Measurements from ENCODE around the gene ARHGEF37.
"Not testable (repeated sequence)": the region's sequence is repeated elsewhere in the genome, so short reads cannot be mapped to it uniquely, and the experiment has no call there.

Gene ARHGEF37, protein sequence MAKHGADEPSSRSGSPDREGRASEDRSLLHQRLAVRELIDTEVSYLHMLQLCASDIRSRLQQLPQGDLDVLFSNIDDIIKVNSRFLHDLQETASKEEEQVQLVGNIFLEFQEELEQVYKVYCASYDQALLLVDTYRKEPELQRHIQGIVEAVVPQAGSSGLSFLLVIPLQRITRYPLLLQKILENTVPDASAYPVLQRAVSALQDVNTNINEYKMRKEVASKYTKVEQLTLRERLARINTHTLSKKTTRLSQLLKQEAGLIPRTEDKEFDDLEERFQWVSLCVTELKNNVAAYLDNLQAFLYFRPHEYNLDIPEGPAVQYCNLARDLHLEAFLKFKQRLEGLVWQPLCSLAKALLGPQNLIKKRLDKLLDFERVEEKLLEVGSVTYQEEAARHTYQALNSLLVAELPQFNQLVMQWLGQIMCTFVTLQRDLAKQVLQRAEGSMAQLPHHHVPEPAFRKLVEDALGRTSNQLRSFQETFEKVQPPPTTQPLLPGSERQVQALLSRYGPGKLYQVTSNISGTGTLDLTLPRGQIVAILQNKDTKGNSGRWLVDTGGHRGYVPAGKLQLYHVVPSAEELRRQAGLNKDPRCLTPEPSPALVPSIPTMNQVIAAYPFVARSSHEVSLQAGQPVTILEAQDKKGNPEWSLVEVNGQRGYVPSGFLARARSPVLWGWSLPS

DNA sequence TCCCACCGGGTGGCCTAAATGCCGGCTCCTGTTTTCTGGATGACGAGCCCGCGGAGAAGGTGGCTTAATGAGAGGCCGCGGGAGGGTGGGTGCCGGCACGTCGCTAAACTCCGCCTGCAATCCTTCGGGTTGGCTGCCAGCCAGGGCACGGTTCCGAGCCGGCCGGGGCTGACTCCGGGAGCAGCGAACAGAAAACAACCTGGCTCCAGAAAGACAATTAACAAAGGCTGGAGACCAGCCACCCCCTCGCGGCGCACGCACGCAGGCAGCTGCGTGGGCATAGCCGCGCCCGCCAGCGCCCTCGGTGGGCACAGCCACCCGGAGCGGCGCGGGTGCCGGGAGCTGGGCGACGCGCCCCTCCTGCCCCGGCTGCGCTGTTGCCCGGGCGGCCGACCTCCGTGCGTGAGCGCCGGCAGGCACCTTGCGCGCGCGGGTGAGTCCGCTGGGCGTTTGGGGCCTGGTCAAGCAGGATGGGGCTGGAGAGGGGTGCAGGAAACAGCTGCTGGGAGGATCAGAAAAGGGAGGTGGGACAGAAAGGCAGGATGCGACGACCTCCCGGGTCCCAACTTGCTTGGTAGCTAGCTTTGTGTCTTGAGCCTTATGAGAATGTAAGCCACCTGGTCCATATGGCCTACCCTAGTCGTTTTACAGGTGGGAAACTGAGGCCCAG lies at the start of gene ARHGEF37:
Gene ARHGEF37, plus strand, starts transcription at position 307 of the 670 bp plus-strand sequence. CDS start 16,272 bp downstream, outside the sequence.
- peak; percentile 67 for DNase-seq

DNA sequence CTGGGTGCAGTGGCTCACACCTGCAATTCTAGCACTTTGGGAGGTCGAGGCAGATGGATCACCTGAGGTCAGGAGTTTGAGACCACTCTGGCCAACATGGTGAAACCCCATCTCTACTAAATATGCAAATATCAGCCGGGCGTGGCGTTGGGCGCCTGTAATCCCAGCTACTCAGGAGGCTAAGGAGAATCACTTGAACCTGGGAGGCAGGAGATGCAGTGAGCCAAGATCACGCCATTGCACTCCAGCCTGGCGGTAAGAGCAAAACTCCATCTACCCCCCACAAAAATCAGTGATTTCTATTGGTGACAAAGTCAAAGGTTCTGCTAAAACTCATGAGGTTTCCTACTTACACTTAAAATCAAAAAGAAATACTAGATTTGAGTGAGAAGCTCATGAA lies 48.9 kb upstream of the ARHGEF37 start:
- no peak for DNase-seq

DNA sequence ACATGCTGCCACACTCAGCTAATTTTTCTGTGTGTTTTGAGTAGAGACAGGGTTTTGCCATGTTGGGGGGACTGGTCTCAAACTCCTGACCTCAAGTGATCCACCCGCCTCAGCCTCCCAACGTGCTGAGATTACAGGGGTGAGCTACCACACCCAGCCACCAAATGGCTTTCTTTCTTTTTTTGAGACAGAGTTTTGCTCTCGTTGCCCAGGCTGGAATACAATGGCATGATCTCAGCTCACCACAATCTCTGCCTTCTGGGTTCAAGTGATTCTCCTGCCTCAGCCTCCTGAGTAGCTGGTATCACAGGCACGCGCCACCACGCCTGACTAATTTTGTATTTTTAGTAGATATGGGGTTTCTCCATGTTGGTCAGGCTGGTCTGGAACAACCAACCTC lies 45.5 kb upstream of the ARHGEF37 start:
- not testable (repeated sequence) for DNase-seq

DNA sequence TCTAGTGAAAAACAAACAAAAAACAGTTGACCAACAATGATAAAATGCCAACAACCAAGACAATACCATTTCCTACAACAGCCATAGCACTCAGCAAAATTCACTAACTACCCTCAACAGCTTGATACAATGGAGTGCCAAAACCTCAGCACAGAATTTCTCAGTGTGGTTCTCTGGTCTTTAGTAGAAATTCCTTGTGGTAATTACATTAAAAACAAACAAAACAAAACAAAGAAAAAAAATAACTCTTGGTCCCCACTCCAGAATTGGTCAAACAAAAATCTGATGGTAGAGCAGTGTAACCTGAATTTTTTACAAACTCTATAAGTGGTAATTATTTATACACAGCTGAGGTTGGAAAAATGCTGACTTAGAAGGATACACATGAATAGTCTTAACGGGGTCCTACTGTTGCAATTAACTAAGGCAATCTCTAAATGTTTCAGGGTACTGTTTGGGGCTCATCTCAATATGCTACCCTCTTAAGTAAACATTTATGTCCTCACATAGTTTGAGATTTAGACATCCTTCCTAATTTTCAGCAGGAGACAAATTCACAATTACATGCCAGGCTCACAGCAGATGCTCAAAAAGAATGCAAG lies 43.8 kb upstream of the ARHGEF37 start:
- DNase-seq, result no peak

DNA sequence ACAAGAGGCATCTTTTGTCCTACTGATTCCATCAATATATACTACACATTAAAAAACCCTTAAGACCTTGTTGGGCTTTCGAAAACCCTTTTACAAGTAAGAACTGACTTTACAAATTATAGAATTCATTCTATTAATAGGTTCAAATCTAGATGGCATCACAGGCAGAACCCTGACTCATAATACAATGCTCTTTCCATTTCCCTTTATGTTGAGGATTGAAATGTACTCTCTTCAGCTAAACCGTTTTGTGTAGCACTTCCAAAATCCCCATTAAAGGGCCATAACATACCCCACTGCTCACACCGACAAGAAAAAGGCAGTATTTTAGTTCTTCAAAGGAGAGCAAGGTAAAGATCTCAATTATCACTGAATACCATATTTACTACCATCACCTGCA lies 41.2 kb upstream of the ARHGEF37 start:
- DNase-seq, result no peak

DNA sequence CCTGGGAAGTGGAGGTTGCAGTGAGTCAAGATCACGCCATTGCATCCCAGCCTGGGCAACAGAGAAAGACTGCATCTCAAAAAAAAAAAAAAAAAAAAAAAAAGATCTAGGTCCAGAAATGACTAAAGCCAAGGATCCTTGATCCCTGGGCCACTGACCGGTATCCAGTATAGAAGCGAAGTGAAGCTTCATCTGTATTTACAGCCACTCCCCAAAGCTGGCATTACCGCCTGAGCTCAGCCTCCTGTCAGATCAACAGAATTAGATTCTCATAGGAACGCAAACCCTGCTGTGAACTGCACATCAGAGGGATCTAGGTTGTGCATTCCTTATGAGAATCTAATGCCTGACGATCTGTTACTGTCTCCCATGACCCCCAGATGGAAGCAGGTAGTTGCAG lies 39.4 kb upstream of the ARHGEF37 start:
- DNase-seq, result peak; percentile 22

DNA sequence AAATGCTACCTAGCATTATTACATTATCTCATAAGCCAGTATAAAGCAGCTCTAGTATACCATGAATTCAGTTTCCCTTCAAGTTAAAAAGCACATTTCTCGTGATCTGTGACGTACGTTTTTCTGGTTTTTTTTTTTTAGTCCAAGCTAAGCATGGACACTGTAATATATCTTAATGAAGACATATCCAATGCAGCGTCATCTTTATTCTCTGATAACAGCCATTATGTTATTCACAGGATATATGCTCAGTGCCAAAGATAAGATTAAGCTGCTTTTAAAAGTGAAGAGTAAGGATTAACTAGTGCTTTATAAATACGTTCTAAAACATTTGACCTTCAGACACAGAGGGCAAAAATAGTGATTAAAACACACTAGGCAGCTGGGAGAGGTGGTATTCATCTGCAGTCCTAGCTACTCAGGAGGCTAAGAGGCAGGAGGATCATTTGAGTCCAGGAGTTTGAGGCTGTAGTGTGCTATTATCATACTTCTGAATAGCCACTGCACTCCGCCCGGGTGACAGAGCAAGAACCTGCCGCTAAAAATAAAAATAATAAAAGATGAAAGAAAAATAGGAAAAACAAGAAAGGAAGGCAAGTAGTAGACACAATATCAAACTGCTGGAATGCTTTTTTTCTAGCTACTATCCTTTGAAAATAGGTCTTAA lies 37.8 kb upstream of the ARHGEF37 start:
- DNase-seq, result peak; percentile 33

DNA sequence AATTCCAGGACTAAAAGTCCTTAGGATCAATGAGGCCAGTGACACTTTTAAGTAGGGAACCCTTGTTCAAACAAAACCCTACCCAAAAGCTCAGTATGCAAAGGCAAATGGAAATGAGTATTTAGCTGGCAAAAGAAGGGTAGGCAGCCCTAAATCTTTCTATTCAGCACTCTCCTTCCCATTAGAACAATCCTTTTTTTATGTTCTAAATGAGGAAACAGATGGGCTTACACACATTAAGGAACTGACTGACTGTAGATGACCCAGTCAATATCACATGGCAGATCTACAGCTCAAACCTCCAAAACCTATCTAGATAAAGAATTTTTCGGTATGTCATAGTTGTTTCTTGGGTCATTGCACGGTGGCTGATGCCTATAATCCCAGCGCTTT lies 37.3 kb upstream of the ARHGEF37 start:
- DNase-seq, result no peak

DNA sequence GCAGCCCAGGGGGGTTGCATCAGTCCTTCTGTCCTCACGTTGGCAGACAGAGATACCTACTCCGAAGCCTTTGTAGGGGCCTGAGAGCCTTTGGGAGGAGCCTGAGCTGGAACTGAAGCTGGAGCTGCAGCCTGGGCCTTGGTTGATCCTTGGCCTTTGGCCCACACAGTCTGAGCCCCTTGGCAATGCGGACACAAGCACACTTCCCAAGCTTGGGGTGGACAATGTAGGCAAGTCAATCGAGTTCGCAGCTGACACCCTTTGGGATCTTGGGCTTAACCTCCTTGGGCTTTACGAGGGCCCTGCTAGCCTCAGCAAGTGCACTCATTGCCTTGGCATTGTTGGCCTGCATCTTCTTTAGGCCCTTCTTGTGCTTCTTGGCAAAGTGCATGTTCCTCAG lies 36.0 kb upstream of the ARHGEF37 start:
- no peak for DNase-seq

DNA sequence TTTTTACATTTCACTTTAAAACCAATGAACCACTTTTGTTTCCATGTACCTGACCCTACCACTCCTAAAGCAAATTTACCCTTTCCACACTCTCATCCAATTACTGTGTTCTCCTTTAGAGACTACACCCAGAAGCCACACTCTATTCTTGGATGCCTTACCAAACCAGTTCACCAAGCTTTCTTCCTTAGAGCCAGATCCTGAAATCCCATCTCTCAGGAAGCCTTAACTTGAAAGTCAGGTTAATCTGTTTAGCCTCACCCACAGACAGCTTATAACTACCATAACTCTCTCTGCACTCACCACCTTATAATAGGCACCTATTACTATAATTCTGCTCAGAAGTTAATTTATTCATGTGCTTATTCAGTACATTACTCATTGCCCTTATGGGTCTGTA lies 34.3 kb upstream of the ARHGEF37 start:
- DNase-seq, result peak; percentile 60

DNA sequence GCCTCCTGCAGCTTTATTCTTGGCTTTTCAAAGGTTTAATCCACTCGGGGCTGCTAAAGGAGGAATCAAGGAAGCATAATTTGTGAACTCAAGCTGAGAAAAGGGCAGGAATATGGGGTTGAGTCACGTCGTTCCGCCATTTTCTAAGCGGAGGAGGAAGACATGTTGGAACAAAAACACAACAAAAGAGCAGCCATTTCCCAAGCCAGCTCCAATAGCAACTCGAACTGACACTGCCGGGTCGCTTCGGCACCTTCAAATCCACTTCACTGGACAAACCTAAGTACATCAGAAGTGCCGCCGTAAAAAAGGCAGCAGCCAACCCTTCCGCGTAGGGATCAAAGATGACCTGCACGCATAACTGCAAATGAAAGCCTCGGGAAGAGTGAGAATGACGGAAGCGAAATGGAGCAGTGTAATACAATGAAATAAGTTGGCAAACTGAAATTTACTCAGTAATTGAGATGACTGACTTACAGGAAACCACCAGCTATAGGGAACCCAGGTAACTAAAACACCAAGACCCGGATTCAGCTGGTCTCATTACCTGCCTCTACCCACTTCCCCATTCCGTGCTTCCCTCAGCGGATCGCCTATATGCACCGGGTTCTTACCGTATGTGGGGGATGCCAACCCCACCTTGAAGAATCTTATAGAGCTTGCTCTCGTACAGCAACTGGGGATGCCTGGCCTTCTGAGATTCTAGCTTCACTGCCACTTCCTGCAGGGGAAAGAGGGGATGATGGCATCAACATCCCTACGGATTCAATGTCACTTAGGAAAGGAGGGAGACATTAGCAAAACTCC lies 31.6 kb upstream of the ARHGEF37 start:
- DNase-seq, result peak; percentile 41

DNA sequence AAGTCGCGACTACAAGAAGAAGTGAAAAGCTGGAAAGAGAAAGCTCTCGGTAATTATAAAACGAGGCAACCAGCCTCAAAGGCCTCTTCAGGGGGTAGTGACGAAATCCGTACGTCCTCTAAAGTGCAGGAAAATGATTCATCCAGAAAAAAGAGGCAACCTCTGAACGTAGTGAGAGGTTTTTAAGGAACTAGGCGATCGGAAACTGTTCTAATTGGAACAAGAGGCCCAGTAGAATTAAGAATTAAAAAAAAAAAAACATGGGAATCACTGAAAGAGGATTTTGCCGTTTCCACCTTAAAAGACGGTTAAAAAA lies 31.1 kb upstream of the ARHGEF37 start:
- DNase-seq, result no peak

DNA sequence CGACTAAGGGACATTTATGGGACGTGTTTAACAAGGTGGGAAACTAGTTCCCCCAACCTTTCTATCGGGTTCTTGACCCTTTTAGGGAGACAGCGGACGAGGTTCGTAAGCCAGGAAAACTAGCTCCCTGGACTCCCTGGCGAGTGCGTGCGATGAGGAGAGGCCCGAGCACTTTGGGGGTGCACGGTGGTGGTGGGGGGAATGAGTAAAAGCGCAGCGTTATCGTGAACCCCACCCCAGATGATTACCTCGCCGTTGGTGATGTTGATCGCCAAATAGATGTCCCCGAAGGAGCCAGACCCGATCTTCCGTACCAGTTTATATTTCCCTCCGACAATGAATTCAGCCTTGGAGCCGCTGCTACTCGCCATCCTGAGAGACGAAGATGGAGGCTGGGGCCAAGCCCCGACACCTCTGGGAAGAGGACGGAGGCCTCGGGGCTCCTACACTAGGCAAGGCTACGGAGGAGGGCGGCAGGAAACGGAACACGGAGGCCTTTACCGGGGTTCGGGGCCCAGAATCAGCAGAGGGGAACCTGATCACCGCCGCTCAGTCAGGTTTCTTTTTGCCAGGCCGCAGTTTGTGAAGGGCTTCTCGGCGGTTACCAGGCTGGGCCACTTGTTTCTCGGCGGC lies 30.6 kb upstream of the ARHGEF37 start:
- peak; percentile 47 for DNase-seq

DNA sequence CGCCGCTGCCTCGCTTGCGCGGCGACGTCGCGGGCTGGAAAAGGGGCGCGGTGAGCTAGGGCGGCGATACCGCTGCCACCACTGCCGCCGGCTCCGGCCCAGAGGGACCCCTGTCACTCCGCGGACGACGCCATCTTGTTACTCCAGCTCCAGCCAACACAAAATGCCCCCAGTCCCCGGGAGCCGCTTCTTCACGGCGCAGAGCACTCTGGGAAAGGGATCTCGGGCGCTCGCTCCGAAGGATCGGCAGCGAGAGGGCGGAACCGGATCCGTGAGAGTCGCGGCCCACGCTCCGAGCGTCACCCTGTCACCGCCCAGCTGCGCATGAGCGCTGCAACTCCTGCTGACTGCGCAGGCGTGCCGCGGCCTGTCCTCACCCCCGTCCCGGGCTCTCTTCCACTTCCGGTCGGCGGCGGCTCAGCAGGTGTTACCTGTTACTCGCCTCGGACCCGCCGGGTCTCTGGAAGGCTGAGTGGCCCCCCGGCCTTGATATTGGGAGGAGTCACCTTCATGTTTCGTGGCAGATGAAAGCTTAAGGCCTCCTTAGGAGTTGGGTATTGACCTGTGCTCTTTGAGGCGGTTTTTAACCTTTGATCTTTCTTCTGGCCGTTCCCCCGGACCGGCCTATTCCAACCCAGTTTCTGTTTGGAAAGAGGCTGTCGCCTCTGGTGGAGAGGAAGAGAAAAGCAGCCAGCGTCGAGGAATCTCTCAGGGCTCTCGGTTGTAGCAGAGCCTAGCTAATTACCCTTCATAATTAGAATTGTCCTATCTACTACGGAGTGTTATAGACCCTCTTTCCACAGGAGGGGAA lies 29.9 kb upstream of the ARHGEF37 start, which contains the start of gene CSNK1A1:
Gene CSNK1A1, minus strand, starts transcription at position 213 of the 811 bp plus-strand sequence. CDS start 475 bp downstream, outside the sequence.
- DNase-seq, result peak; percentile 98

DNA sequence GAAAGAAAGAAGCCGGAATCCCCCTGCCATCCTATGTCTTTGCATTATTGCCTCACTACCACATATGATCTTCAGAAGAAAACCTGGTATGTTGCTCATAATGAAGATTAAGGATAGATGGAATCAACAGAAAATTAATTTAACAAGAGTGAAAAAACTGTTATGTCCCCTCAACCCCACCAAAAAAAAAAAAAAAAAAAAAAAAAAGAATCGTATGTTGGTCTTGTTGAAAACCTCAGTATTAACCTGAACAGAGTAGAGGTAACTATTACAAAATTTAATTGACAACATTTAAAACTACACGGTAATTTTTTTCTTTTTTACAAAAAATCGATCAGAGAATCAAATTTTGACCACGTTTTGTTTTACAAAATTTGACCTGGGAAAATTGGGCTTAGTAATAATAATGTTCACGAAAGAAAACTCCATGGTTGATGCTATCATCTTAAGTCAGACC lies 29.2 kb upstream of the ARHGEF37 start:
- no peak for DNase-seq

DNA sequence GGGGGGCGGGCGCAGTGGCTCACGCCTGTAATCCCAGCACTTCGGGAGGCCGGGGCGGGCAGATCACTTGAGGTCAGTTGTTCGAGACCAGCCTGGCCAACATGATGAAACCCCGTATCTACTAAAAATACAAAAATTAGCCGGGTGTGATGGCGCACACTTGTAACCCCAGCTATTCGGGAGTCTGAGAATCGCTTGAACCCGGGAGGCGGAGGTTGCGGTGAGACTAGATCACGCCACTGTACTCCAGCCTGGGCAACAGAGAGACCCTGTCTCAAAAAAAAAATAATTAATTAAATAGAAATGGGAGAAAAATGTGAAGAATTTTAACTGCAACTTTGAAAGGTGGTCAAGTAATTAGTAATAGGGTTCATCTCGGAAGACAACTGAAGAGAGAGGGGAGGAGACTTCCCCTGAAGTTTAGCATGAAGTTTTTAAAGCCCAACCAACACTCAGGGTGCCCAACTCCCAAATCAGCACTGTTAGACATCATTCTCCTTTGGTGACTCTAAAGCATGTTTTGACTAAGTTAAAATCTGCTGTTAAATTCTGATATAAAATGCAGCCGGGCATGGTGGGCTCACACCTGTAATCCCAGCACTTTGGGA lies 28.6 kb upstream of the ARHGEF37 start:
- DNase-seq, result no peak

DNA sequence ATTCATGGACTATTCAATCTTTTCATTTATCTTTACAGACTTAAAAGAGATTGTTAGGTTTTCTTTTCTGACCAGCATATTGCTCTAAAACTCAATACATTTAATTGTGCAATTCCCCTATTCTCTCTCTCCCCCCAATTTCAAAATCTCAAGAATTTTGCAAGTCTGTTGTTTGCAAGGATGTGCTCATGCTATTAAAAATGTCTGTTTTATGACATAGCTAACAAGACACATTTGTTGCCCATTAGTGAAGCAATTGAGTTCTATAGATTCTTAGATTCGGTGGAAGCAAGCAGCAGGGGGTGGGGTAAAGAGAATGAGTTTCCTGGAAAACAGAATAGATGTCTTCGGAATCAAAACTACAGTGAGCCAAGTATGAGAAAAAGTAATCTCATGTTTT lies 21.6 kb upstream of the ARHGEF37 start:
- DNase-seq, result no peak

DNA sequence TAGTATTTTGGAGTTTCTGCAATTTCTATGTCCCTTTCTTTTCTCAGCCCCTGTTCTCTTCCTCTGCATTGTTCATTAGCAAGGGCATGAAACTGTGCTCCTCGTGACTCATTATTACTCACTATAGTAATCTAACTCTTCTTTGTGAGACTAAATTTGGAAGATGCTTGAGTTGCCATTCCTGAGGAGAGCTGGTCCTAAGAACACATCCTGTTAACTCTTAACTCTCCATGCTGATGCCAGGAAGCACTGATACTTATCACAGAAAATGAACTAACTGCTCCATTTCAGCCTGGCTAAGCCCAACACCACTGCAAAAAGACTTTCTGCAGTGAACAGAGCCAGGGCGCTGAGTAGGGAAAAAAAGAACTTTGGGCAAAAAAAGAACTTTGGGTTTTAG lies 19.4 kb upstream of the ARHGEF37 start:
- no peak for DNase-seq

DNA sequence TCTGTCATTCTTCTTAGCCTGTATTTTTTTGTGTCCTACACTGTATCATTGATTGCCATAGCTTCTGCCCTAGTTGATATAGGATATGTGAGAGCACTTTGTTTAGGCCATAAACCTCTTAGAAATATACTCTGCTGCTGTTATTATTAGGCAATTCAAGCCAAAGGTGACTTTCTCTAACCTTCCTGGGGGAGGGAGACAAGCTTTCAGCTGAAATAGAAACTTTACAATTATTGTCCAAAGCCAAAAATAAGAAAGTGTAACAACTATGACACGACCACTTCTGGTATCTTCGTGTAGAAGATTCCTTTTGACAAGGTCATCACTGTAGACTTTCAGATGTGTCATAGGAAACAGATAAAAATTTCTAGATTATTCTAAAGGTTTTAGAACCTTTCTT lies 17.8 kb upstream of the ARHGEF37 start:
- no peak for DNase-seq

DNA sequence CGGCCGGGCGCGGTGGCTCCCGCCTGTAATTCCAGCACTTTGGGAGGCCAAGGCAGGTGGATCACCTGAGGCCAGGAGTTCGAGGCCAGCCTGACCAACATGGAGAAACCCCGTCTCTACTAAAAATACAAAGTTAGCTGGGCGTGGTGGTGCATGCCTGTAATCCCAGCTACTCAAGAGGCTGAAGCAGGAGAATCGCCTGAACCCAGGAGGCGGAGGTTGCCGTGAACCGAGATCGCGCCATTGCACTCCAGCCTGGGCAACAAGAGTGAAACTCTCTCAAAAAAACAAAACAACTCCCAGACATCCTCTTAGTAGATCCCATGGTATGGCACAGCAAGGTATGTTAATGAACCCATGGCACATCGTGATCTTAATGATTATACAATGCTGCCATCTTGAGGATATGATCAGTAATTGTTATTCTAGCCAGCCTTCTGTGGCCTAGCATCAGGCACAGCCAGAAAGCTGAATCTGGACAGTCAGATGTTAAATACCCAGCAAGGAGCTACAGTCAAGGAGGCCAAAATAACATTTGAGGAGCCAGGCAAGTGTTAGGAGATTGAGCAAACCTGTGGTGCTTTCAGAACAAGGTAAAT lies 16.7 kb upstream of the ARHGEF37 start:
- peak; percentile 86 for DNase-seq

All from NCI-H82 (cell line).